ENCODE data around the gene NLRP1.
"Not testable (repeated sequence)": the region's sequence is repeated elsewhere in the genome, so short reads cannot be mapped to it uniquely, and the experiment has no call there.

The NLRP1 gene

DNA sequence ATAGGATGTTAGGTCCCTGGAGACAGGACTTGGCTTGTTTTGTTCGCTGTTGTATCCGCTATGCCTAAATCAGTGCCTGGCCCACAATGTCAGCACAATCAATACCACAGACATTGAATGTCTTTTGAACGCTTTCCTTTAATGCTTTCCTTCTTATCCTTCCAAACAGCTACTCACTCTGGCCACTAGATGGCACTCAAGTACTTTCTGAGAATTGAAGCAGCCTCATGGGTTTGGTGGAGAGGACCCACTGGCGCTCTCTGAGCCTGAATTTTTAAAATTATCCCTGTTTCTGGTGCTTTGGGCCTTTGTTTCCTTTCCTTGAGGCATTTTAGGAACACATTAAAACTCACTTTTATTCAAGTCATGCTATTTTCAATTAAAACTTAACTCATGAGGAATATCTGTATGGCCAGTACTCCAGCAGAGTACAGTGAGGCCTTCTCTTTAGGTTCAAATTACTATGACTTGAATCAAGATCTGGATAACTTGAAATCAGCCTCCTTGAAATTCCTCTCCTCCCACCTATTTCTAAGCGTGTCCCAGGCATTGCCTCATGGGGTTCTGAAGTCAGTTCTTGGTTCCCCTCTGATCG is 3.2 kb upstream of the NLRP1 start:
- peak; percentile 18 for DNase-seq (ENCODE audit: low read depth)

- DNase-seq (ENCODE audit: low read depth), result peak; percentile 16
These were observed 1.7 kb upstream of the NLRP1 start for GRCh38 chr17:5585836-5586521.

DNA sequence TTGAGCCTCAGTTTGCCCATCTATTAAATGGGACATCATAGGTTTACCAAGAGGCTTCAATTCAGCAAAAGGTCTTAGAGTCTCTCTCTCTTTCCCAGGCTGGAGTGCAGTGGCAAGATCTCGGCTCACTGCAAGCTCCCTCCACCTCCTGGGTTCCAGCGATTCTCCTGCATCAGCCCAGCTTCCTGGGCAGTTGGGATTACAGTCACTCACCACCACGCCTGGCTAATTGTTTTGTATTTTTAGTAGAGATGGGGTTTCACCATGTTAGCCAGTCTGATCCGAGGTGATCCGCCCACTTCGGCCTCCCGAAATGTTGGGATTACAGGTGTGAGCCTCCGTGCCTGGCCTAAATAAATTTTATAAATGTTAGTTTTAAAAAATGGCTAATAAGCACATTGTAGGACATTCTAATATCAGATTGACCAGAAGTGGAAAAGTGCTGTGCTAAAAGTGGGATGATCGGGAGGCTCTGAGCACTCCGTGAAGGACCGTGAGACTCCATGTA is 1.0 kb upstream of the NLRP1 start:
- no peak for DNase-seq (ENCODE audit: low read depth)

DNA sequence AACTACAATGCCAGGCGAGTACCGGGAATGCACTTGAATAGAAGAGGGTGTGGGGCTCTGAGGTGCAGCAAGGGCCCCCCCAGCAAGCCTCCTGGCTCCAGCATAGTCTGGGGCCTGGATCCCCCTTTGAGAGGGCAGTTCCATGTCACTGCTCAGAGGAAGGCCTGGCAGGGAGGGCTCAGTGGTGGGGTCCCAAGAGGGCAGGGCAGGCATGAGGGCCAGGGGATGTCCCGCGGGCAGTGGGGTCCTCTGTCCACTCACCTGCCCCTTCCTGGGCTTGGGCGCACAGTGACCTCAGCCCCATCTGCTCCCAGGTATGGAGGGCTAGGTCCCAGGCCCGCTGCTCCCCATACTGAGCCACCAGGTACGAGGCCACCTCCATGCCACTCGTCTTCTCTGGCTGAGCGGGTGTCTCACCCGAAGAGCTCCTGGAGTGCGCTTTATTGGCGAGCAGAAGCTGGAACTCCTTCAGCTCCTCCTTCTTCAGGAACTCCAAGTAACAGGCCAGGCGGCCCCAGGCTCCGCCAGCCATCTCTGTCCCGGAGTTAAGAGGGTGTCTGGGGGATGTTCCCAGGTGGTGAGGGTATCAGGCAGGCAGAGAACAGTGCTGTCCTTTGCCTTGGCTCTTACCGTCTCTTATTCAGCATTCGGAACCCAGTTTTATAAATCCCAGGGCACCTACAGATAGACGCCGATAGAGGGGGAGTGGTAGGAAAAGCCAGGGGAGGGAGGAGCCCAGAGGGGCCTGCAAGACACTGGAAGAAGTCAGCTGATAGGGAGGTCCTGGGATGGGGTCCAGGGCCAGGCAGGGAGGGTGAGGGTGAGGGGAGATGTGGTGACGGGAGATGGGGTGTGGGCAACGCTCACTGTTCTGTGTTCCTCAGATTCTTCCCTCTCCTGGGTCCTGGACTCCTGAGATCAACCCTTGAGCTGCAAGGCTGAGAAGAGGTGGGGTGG is 605 bp downstream of the NLRP1 start:
- no peak for DNase-seq (ENCODE audit: low read depth)

DNA sequence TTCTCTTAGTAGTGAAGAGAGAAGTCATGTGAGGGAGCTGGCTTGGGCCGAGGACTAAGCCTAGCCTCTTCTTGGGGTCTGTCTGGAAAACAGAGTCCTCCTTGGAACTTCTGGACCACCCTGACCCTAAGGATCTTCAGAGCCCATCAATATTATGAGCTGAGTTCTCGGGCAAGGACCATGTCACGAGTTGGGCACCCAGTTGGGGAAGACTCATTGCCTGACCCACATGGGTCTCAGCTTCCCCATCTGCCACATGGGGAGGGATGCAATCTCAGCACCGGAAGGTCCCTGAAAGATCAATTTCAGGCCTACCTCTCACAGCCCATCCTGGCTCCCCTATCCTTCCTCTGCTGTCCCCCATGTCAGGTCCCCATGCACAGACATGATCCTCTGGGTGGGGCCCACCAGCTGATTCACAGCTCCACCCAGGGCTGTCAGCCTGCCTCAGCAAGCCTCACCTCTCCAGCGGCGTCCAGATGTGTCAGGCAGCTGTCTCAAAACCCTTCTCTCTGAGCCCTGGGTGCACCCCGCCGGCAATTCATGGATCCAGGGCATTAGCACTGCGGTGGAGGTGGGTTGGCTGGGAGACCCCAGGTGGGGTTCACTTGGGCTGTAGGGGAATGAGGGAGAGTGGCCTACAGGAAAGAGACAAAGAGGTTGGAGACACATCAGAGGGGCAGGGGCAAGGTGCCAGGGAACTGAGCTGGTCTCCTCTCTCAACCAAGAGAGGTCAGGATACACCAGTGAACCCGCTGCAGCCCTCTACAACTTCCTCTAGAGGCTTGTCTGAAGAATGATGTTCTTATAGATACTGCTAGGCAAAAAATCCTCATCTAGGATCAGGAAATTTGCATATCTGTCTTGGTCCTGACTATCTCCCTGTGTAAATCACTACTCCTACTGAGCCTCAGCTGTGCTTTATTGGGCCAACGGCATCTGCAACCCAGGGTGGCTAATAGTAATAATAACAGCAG is 1.8 kb downstream of the NLRP1 start:
- no peak for DNase-seq (ENCODE audit: low read depth)

DNA sequence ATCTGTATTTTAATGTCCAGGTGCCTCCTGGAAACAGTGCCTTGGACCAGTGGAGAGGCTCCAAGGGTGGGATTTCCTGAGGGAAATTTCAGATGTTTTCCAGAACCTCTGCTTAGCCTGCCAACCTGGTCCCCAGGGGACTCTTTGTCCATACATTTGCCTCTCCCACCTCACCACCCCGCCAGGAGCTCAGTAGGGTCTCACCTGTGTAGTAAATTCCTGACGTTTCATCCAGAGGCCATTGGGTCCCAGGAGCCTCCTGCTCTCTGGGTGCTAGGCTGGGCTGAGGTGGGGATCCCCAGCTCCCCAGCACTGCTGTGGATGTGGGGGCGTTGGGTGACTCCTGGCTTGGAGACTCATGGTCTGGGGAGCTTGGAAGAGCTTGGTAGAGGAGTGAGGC is 2.7 kb downstream of the NLRP1 start:
- no peak for DNase-seq (ENCODE audit: low read depth)

- no peak for DNase-seq (ENCODE audit: low read depth)
These were observed 3.3 kb downstream of the NLRP1 start for GRCh38 chr17:5580969-5581368.

- DNase-seq (ENCODE audit: low read depth), result no peak
These were observed 3.9 kb downstream of the NLRP1 start for GRCh38 chr17:5580367-5580766.

DNA sequence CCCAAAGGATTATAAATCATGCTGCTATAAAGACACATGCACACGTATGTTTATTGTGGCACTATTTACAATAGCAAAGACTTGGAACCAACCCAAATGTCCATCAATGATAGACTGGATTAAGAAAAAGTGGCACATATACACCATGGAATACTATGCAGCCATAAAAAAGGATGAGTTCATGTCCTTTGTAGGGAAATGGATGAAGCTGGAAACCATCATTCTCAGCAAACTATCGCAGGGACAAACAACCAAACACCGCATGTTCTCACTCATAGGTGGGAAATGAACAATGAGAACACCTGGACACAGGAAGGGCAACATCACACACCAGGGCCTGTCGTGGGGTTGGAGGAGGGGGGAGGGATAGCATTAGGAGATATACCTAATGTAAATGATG is 5.5 kb downstream of the NLRP1 start:
- not testable (repeated sequence) for DNase-seq (ENCODE audit: low read depth)

- DNase-seq (ENCODE audit: low read depth), result not testable (repeated sequence)
These were observed 11.3 kb downstream of the NLRP1 start for GRCh38 chr17:5573017-5573416.

DNA sequence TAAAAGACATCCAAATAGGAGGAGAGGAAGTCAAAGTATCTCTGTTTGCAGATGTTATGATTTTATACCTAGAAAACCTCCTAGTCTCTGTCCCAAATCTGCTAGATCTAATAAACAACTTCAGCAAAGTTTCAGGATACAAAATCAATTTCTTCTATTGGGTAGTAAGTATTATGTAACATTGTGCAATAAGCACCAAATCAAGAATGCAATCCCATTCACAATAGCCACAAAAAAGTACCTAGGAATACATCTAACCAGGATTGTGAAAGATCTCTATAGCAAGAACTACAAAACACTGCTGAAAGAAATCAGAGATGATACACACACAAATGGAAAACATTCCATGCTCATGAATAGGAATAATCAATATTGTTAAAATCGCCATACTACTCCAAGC is 13.0 kb downstream of the NLRP1 start:
- DNase-seq (ENCODE audit: low read depth), result no peak

DNA sequence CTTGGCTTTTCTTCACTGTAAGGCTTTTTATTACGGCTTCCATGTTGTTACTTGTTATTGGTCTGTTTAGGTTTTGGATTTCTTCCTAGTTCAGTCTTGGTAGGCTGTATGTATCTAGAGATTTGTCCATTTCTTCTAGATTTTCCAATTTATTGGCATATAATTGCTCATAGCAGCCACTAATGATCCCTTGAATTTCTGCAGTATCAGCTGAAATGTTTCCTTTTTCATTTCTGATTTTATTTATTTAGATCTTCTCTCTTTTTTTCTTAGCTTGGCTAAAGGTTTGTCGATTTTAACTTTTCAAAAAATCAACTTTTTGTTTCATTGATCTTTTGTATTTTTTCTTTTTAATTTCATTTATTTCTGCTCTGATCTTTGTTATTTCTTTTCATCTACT is 18.5 kb downstream of the NLRP1 start:
- DNase-seq (ENCODE audit: low read depth), result no peak

DNA sequence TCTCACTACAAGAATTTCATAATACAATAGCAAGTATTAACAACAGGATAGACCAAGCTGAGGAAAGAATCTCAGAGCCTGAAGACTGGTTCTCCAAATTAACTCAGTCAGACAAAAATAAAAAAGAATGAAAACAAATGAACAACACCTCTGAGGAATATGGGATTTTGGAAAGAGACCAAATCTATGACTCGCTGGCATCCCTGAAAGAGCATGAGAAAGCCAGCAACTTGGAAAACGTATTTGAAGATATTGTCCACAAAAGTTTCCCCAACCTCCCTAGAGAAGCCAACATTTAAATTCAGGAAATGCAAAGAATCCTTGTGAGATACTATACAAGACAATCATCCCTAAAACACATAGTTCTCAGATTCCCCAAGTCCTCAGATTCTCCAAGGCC is 20.9 kb downstream of the NLRP1 start:
- no peak for DNase-seq (ENCODE audit: low read depth)

DNA sequence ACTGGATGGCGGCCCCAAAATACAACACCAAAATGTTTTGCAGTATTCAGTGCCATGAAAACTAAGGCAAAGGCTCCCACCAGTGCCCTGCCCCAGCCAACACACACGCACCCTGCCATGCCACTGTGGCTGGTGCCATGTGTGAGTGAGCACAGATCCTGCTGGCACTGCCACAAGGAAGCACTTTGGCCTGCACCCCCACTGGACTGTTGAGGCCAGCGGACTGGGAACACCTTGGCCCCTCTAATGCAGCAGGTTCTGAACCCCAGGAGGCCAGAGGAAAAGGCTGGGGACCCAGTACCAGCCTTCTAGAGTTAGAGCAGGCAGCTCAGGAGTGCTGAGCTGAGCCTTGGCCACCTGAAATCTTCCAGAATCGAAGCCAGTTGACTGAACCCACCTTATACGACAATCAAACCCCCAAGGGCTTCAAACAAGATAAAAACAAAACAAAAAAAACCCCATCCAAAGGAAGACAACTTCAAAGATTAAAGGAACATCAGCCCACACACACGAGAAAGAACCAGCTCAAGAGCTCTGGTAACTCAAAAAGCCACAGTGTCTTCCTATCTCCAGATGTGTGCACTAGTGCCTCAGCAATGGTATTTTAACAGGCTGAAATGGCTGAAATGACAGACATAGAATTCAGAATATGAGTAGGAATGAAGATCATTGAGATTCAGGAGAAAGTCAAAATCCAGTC is 21.5 kb downstream of the NLRP1 start:
- no peak for DNase-seq (ENCODE audit: low read depth)

GRCh38 chr17:5561736-5562571 is 22.4 kb downstream of the NLRP1 start:
- DNase-seq (ENCODE audit: low read depth), result no peak

- no peak for DNase-seq (ENCODE audit: low read depth)
These were observed 23.8 kb downstream of the NLRP1 start for GRCh38 chr17:5560361-5560988.

DNA sequence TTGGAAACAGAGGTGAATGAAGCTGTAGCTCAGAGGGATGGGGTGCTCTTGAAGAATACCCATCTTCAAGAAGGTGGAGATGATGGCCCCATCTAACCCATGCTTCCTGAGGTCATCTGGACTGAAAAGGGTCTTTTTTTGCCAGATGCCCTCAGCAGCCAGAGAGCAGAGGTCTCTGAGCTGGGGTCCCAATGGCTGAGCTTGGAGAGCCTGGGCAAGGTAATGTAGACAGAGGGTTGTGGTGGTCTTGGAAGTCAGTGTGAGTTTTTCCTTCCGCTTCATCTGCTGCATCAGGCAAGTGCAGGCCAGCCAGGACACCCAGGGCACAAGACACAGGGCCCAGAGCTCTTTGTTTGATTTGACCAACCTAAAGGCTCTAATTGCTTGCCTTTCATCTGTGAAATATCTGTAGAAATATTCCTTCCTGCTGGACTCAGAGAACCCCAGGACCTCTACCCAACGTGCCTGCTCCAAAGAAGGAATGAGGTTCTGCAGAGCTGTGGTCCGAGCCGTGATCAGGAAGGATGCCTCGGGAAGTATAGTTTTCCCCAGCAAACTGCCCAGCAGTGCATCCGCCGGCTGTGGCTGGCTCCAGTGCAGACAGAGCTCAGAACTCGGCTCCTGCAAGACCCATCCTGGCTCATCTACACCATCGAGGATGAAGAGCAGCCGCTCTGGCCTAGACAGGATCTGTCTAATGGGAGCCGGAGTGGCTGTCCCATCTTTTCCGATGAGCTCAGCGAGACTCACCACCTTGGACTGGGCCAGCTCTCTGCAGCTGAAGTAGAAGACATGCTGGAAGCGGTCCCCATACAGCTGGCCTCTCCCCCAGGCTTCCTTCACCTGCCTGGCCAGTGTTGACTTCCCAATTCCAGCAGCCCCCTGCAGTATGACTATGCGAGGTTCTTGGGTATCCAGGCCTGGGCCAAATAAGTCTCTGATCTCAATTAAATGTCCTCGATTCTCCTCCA is 25.2 kb downstream of the NLRP1 start:
- DNase-seq (ENCODE audit: low read depth), result no peak

DNA sequence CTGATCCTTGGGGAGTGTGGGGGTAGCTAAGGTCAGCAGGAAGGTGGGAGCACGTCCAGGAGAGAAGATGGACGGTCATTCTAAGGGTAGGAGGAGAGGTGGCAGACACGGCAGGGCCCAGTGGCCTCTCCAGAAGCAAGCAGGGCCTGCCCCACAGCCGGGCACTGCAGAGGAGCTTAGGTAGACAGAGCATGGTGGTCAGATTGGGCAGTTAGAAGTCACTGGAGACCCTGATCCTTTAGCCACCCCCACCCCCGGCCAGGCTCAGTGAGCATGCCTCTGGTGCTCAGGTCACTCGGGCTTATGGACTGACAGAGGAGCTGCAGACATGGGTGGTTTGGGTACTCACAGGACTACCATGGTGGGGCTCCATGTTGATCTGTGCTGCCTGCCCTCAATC is 26.3 kb downstream of the NLRP1 start:
- DNase-seq (ENCODE audit: low read depth), result no peak

Data from T-helper 22 cell (primary cell).